ENCODE data around the gene PKM. TPM values are rescaled to one million over a fixed set of nuclear protein-coding genes. Genes with fewer than 3 reads are reported as not detected.
A peak's percentile ranks its signal among the peaks of the same experiment; 100 is the strongest.

The PKM gene
- polyA plus RNA-seq, 1 experiment = 2,130 TPM

DNA sequence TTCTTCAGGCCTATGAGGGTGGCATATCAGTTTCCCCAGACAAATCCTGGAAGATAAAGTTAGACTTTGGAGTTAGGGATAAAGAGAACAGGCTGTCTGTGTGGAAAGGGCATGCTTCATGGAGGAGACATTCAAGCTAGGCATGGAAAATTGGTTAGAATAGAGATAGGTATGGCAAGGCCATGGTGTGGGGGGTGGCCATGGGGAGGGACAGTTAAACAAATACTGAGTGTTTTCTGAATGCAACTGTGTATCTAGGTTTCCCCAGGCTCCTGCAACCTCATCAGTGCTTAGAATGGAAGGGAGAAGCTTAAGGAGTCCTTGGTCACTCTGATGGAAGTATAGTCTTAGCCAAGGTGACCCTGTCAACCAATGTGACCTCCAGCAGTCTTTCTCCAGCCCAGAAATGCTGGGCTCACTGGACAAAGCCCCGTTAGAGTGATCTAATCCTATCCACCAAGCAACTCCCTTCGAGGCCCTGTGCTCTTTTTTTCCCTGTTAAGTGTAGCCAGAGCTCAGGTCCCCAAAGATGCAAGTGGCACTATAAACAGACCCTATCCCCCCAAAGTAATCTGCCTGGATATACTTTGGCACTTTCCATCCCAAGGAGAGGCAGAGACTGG, 5.5 kb upstream of the PKM start:
- POLR2A ChIA-PET = interaction anchor here (1.0 to 1.1 kb wide), 2 partner anchors 9 to 38 kb away, joined by 3 to 13 read pairs; no protein-coding TSS in a partner anchor

DNA sequence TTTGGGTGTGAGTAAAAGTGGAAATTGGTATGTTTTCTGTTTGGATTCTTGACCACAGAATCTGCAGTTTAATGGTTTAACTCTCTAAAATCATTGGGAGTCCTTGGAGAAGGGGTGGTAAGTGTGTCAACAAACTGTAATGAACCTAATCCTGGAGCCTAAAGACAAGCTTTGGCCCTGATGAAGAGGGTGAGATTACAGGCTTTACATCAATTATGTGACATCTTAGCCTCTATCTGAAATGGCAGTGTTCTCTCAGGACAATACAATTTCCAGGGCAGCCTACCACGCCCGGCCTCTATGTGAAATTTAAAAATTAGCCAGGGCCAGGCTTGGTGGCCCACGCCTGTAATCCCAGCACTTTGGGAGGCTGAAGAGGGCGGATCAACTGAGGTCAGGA, 4.3 kb upstream of the PKM start:
- ChIA-PET POLR2A (no interaction called here), CTCF (no interaction called here)
- TF ChIP-seq CTCF (IDR thresholded peaks at IDR 0.05; ENCODE audit: low read depth, low read length) = no peak
- no peaks in the 10 kb centered on the region for H3K27me3 ChIP-seq (ENCODE audit: control insufficient read depth, insufficient read depth, low read length)
- no peak overlapping the region for H3K27ac ChIP-seq (ENCODE audit: low read depth, low read length)
- DNase-seq (ENCODE audit: low read depth, low spot score) = no peak
- no peak overlapping the region for H3K4me3 ChIP-seq (ENCODE audit: low read depth, low read length)
- H3K9me3 ChIP-seq (ENCODE audit: control insufficient read depth, insufficient read depth, low read length) = no peaks in the 10 kb centered on the region; the same call in 1 of the 2 replicates

More for the DNA sequence above, 5.5 kb upstream of the PKM start:
- no peak for TF ChIP-seq CTCF (IDR thresholded peaks at IDR 0.05; ENCODE audit: low read depth, low read length)
- Histone ChIP-seq H3K27me3 (ENCODE audit: control insufficient read depth, insufficient read depth, low read length) (no peaks in the 10 kb centered on the region), H3K27ac (ENCODE audit: low read depth, low read length) (peak overlapping the region; percentile 99), H3K9me3 (ENCODE audit: control insufficient read depth, insufficient read depth, low read length) (no peaks in the 10 kb centered on the region; the same call in 1 of the 2 replicates), H3K4me3 (ENCODE audit: low read depth, low read length) (peak overlapping the region; percentile 61)
- no peak for DNase-seq (ENCODE audit: low read depth, low spot score)
- CTCF ChIA-PET = interaction anchor here (0.5 to 2.3 kb wide), 4 partner anchors 10 to 38 kb away, joined by 3 to 9 read pairs (median 4); no protein-coding TSS in a partner anchor

DNA sequence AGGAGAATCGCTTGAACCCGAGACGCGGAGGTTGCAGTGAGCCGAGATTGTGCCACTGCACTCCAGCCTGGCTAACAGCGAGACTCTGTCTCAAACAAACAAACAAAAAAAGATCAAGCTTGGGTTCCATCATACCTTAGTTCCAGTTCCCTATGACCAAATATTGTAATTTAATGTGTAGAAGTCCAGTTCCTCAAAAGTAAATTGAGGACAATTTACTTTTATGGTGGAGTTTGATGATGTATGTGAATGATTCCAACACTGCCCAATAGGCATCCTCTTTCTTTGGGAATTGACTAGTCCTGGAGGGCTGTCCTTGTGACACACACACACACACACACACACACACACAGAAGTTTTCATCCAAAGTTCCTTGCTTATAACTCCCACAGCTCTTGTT, 2.8 kb upstream of the PKM start:
- CTCF ChIA-PET = no interaction called here
- Histone ChIP-seq H3K27me3 (ENCODE audit: control insufficient read depth, insufficient read depth, low read length) (no peaks in the 10 kb centered on the region), H3K27ac (ENCODE audit: low read depth, low read length) (no peak overlapping the region), H3K4me3 (ENCODE audit: low read depth, low read length) (no peak overlapping the region), H3K9me3 (ENCODE audit: control insufficient read depth, insufficient read depth, low read length) (no peaks in the 10 kb centered on the region; the same call in 1 of the 2 replicates)
- TF ChIP-seq CTCF (IDR thresholded peaks at IDR 0.05; ENCODE audit: low read depth, low read length) = no peak
- no peak for DNase-seq (ENCODE audit: low read depth, low spot score)
- POLR2A ChIA-PET = no interaction called here

GRCh38 chr15:72231833-72232478, 966 bp upstream of the PKM start:
- CTCF ChIA-PET = interaction anchor here (0.9 to 2.5 kb wide), 2 partner anchors 31 to 35 kb away, joined by 3 to 7 read pairs; partner anchors contain the start of gene GRAMD2A
- no peak for TF ChIP-seq CTCF (IDR thresholded peaks at IDR 0.05; ENCODE audit: low read depth, low read length)
- POLR2A ChIA-PET = interaction anchor here (0.5 to 2.6 kb wide), 5 partner anchors 11 to 365 kb away, joined by 3 to 19 read pairs (median 3); no protein-coding TSS in a partner anchor

More at GRCh38 chr15:72231833-72232478, 966 bp upstream of the PKM start:
- Histone ChIP-seq H3K27me3 (ENCODE audit: control insufficient read depth, insufficient read depth, low read length) (no peaks in the 10 kb centered on the region), H3K4me3 (ENCODE audit: low read depth, low read length) (peak overlapping the region; percentile 96), H3K9me3 (ENCODE audit: control insufficient read depth, insufficient read depth, low read length) (no peaks in the 10 kb centered on the region; the same call in 1 of the 2 replicates), H3K27ac (ENCODE audit: low read depth, low read length) (peak overlapping the region; percentile 82)
- no peak for DNase-seq (ENCODE audit: low read depth, low spot score)

All from AG04450 (cell line).